ENCODE data around the gene PPTC7.
A peak's percentile ranks its signal among the peaks of the same experiment; 100 is the strongest.
"Not testable (repeated sequence)": the region's sequence is repeated elsewhere in the genome, so short reads cannot be mapped to it uniquely, and the experiment has no call there.

Gene PPTC7, protein sequence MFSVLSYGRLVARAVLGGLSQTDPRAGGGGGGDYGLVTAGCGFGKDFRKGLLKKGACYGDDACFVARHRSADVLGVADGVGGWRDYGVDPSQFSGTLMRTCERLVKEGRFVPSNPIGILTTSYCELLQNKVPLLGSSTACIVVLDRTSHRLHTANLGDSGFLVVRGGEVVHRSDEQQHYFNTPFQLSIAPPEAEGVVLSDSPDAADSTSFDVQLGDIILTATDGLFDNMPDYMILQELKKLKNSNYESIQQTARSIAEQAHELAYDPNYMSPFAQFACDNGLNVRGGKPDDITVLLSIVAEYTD

GRCh38 chr12:110583137-110584059 is at the start of gene PPTC7:
PPTC7 (minus strand) TSS chr12:110583318; CDS start chr12:110583031, 287 bp downstream.
- peak; percentile 92 for DNase-seq (ENCODE audit: low spot score)

DNA sequence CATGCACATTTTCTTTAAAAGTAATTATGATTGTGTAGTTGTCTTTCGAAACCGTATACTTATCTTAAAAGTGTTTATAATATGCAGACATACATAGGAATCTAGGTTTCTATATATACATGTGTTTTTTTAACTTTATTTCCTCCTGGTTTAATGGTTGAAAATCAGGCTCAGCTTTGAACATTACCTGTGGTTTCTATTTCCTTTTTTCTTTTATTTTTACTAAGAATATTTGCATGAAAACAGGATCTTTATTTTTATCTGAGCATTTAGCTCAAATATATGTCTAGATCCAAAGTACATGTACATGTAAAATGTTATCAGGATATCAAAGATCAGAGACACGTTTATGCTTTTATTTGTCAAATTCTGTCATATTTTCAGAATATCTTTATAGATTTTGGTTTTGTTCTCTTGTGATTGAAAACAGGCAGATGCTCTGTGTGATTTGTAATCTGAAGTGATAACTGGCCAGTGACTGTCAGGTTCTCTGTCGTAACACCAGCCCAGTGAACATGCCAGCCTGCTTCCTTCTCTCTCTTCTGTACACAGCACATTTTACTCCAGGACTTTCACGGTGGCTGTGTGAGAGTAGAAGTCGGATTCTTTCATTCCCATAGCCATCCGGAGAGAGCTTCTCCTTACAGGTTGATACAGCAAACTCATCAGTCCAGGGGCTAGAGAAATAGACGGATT is 44.5 kb upstream of the PPTC7 start:
- no peak for DNase-seq (ENCODE audit: low spot score)

DNA sequence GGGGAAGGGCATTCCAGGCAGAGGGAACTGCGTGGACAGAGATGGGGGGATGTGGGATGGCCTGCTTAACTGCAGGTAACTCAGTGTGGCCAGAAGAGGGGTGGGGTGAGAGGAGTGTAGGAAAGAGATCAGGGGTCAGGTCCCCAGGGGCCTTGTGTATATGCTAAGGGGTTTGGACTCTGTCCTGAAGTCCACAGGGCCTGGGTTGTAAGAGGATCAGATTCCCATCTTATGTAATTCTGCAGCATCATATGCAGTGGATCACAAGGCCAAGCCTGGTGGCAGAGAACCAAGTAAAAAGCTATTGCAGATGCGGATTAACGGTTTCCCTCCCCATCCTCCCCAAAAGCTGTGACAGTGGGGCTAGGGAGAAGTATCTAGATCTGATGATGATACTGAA is 39.5 kb upstream of the PPTC7 start:
- DNase-seq (ENCODE audit: low spot score) = no peak

- no peak for DNase-seq (ENCODE audit: low spot score)
Measured at GRCh38 chr12:110619534-110619953, 36.4 kb upstream of the PPTC7 start.

DNA sequence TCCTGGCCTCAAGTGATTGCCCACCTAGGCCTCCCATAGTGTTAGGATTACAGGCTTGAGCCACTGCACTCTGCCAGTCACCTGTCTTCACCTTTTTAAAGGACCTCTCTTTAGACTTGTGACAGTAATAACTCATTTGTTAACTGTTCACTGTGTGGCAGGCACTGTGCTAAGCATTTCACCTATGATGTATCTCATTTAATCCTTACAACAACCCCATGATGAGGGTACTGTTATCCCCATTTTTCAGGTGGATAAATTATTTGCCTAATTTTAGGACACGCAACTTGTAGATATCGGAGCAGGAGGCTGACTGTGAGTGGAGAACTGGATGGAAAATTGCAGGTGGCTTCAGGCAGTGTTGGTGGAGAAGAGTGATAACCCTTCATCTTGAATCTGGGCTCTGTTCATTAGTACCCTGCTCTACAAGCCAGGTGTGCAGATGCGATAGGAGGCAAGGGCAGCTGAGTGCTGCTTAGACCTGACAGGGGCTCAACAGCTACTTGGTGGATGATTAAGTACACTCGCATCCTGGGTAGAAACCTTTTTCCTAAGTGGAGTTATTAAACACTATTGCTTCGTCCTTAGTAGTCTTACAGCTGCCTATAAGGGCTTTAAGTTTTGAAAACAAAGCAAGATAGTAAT is 33.5 kb upstream of the PPTC7 start:
- no peak for DNase-seq (ENCODE audit: low spot score)

DNA sequence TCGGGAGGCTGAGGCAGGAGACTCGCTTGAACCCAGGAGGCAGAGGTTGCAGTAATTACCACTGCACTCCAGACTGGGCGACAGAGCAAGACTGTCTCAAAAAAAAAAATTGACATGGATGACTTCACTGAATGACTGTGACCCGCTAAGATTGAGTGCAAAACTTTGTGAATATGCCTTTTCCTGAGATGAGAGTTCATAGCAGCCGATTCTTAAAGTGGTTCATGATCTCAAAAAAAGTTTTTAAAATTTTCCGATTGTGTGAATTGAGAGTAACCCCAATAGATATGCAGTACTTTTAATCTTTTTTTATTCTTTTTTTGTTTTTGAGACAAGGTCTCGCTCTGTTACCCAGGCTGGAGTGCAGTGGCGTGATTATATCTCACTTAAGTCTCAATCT is 32.1 kb upstream of the PPTC7 start:
- DNase-seq (ENCODE audit: low spot score) = no peak

DNA sequence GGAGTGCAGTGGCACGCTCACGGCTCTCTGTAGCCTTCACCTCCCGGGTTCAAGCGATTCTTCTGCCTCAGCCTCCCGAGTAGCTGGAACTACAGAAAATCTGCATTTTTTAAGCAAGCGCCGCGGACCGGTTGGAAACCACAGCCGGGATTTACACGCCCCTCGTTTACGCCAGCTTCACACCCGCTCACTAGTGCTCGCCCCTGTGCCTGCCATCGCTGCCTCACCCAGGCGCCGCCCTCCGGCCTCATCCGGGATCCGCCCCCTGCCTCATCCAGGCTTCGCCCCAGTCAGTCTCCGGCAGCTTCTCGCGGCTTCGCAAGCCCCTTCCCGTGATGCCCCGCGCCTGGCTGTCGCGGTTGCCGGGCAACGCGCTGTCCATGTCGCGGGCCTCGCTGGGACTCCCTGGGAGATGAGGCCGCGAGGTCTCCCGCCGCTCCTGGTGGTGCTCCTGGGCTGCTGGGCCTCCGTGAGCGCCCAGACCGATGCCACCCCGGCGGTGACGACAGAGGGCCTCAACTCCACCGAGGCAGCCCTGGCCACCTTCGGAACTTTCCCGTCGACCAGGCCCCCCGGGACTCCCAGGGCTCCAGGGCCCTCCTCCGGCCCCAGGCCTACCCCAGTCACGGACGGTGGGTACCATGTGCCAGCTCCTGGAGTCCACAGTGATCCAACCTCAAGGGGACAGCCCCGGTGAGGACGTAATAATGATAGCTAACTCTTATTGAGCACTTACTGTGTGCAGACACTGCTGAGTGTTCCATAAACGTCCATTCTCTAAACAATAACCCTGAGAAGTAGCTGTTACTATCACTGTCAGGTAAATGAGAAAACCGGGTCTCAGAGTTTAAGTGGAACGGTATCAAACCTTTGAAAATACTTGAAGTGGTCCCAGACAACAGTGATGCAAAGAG is 30.9 kb upstream of the PPTC7 start, which contains the start of gene TCTN1:
TCTN1 (plus strand) TSS at position 359 of the 914 bp plus-strand sequence; CDS start at position 413, 54 bp downstream.
- DNase-seq (ENCODE audit: low spot score) = peak; percentile 96

DNA sequence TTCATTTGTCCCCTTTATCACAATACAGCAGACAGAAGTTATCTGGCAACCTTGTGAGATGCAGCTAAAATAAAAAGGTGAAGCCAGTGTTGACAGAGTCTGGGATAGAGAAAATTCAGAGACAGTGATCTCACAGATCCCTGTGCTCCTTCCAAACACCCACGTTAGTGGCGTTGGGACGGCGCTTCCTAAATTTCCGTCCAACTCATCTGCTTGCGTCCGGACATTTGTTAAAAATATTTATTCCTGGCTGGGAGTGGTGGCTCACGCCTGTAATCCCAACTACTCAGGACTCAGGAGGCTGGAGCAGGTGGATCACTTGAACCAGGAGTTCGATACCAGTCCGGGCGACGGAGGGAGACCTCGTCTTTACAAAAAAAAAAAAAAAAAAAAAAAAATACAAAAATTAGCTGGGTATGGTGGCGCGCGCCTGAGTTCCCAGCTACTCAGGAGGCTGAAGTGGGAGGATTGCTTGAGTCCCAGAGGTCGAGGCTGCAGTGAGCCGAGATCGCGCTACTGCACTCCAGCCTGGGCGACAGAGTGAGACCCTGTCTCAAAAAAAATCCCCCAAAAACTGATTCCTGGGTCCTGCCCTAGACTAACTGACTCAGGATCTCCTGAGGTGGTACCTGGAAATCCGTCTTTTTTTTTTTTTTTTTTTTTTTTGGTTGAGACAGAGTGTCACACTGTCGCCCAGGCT is 30.1 kb upstream of the PPTC7 start:
- no peak for DNase-seq (ENCODE audit: low spot score)

DNA sequence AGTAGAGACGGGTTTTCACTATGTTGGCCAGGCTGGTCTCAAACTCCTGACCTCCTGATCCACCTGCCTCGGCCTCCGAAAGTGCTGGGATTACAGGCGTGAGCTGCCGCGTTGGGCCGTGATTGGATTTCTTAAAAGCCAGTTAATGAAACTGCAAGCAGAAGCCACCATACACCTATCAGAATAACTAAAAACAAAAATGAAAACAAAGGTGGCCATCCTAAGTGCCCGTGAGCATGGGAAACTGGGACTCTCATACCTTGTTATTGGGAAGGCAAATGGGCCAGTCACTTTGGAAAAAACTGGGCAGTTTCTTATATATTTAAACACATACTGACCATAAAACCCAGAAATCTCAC is 23.1 kb upstream of the PPTC7 start:
- DNase-seq (ENCODE audit: low spot score) = no peak

GRCh38 chr12:110602085-110602814 is 19.1 kb upstream of the PPTC7 start:
- peak; percentile 72 for DNase-seq (ENCODE audit: low spot score)

DNA sequence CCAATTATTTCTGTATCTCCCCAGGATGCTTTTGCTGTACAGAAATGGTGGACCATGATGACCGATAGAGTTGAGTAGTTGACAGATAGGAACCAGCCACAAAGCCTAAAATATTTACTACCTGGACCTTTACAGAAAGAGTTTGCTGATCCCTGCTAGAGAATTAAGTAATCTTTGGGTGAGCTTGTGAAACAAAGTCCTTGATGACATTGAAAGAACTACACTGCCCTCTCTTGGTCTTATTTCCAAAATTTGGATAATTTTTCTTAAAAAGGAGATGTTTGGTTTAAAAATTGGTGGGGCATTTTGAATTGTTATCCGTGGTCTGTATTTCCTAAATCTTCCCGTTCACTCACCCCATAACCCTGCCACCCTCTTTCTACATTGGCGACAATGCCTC is 17.1 kb upstream of the PPTC7 start:
- DNase-seq (ENCODE audit: low spot score) = peak; percentile 72

GRCh38 chr12:110599334-110599733 is 16.2 kb upstream of the PPTC7 start:
- DNase-seq (ENCODE audit: low spot score) = no peak

DNA sequence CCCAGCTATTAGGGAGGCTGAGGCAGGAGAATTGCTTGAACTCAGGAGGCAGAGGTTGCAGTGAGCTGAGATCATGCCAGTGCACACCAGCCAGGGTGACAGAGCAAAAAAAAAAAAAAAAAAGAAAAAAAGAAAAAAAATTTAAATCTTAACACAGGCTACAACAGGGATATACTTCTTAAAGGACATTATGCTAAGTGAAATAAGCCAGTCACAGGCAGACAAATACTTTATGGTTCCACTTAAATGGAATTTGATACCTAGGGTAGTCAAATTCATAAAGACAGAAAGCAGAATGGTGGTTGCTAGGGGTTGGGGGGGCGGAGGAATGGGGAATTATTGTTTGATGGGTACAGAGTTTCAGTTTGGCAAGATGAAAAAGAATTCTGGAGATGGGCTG is 14.8 kb upstream of the PPTC7 start:
- DNase-seq (ENCODE audit: low spot score) = no peak

- DNase-seq (ENCODE audit: low spot score) = not testable (repeated sequence)
Measured at GRCh38 chr12:110592919-110593318, 9.8 kb upstream of the PPTC7 start.

- DNase-seq (ENCODE audit: low spot score) = no peak
Measured at GRCh38 chr12:110592078-110592477, 9.0 kb upstream of the PPTC7 start.

GRCh38 chr12:110591451-110592051 is 8.4 kb upstream of the PPTC7 start:
- DNase-seq (ENCODE audit: low spot score) = no peak

GRCh38 chr12:110590806-110591326 is 7.7 kb upstream of the PPTC7 start:
- DNase-seq (ENCODE audit: low spot score) = no peak

GRCh38 chr12:110590059-110590458 is 6.9 kb upstream of the PPTC7 start:
- DNase-seq (ENCODE audit: low spot score) = no peak

DNA sequence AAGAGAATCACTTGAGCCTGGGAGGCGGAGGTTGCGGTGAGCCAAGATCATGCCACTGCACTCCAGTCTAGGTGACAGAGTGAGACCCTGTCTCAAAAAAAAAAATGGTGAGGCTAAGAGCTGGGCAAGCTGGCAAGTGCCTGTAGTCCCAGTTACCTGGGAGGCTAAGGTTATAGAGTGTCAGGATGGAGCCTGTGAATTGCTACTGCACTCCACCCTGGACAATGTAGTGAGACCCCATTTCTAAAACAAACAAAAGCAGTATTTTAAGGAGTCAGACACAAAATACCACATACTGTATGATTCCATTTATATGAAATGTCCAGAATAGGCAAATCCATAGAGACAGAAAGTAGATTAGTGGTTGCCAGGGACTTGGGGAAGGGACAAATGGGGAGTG is 4.0 kb upstream of the PPTC7 start:
- DNase-seq (ENCODE audit: low spot score) = not testable (repeated sequence)
